Naive thymus-derived CD8-positive, alpha-beta T cell (primary cell): ENCODE results near the gene S100A1. TPM values are rescaled to one million over a fixed set of nuclear protein-coding genes. Genes with fewer than 3 reads are reported as not detected.
"Not testable (repeated sequence)": the region's sequence is repeated elsewhere in the genome, so short reads cannot be mapped to it uniquely, and the experiment has no call there.

Experiments
- ATAC-seq, 2 donors: fragments of 150-1000 bp; cut with Tn5 transposase in 1 of 2; sonication (Bioruptor Pico), chemical (Tn5 transposase) in 1 of 2; 1 replicate in 1 of 2; 2 replicates in 1 of 2; pipeline ENCODE4 v1.10.0; 2021; ENCODE audit warnings: mild to moderate bottlenecking in 2 of 2, moderate library complexity in 2 of 2
- POLR2A ChIA-PET: fragments of 350-600 bp; sonication (Branson Sonifier 250); formaldehyde crosslinking; loops from one replicate; lab custom pipeline; 2021; ENCODE audit warnings: antibody characterized with exemption; lab: Charles Lee
- DNase-seq, 10 donors: peaks; one replicate each; pipeline versions ENCODE4 v3.0.0 to v3.0.0-alpha.2; 2020 to 2022
- H3K27ac Mint-ChIP-seq, 10 donors: one replicate each; pipeline ENCODE4 v1.8.0; 2020 to 2022; ENCODE audit warnings: mild to moderate bottlenecking in 10 of 10, mixed read lengths in 10 of 10, moderate library complexity in 4 of 10, inconsistent platforms in 1 of 10
- H3K27me3 Mint-ChIP-seq, 5 donors: one replicate each; pipeline ENCODE4 v1.8.0; 2021 to 2022; ENCODE audit warnings: mixed read lengths in 5 of 5
- H3K36me3 Mint-ChIP-seq, 3 donors: one replicate each; pipeline ENCODE4 v1.8.0; 2020 to 2022; ENCODE audit warnings: mixed read lengths in 3 of 3, mild to moderate bottlenecking in 2 of 3, inconsistent platforms in 1 of 3
- H3K4me1 Mint-ChIP-seq, 4 donors: one replicate each; pipeline ENCODE4 v1.8.0; 2021 to 2022; ENCODE audit warnings: mixed read lengths in 4 of 4
- H3K4me3 Mint-ChIP-seq, 10 donors: one replicate each; pipeline ENCODE4 v1.8.0; 2020 to 2022; ENCODE audit warnings: mild to moderate bottlenecking in 10 of 10, mixed read lengths in 10 of 10, moderate library complexity in 6 of 10, inconsistent platforms in 1 of 10
- H3K9me3 Mint-ChIP-seq, 9 donors: one replicate each; pipeline ENCODE4 v1.8.0; 2020 to 2022; ENCODE audit warnings: mixed read lengths in 9 of 9, mild to moderate bottlenecking in 3 of 9, inconsistent platforms in 1 of 9, moderate library complexity in 1 of 9
- polyA plus RNA-seq, 3 donors: library from polyadenylated mRNA; unstranded; fragments of 300-500 nt; fragmentation: Illumina TruSeq; gene quantifications; one replicate each; pipeline ENCODE4 v1.2.3, GENCODE V29; 2021
- total RNA-seq, 8 experiments: library from RNA in 2 of 8; stranded (reverse) in 2 of 8; gene quantifications; one replicate each; pipeline ENCODE4 v1.2.3 and lab custom pipeline; 2021 to 2026

Gene S100A1
- total and polyA plus RNA-seq, 5 experiments from 2014 or later: not detected

- peaks cover 10 to 80% (median 17%) of the 10 kb centered on the region in 3 donors for H3K36me3 Mint-ChIP-seq
- peaks cover 16 to 69% (median 61%) of the 10 kb centered on the region in 4 donors for H3K4me1 Mint-ChIP-seq
- POLR2A ChIA-PET: interaction anchor here (0.9 to 3.9 kb wide), 4 partner anchors 9 to 352 kb away, joined by 3 to 26 read pairs (median 6); partner anchors contain the start of gene RPS27
- DNase-seq (no peak), ATAC-seq (no peak)
- no peaks in the 10 kb centered on the region for H3K9me3 Mint-ChIP-seq
- no peak overlapping the region for H3K4me3 Mint-ChIP-seq
- peak overlapping the region in 1 of 10 donors; percentile 37 for H3K27ac Mint-ChIP-seq
- no peaks in the 10 kb centered on the region for H3K27me3 Mint-ChIP-seq
Observed at GRCh38 chr1:153638261-153638660, 10.0 kb downstream of the S100A1 start.

GRCh38 chr1:153639280-153639679 lies 11.0 kb downstream of the S100A1 start:
- Mint-ChIP-seq H3K36me3 (peaks cover 19 to 89% (median 24%) of the 10 kb centered on the region in 3 donors), H3K9me3 (no peaks in the 10 kb centered on the region), H3K4me1 (peaks cover 20 to 72% (median 62%) of the 10 kb centered on the region in 4 donors), H3K4me3 (no peak overlapping the region), H3K27me3 (no peaks in the 10 kb centered on the region), H3K27ac (peak overlapping the region in 1 of 10 donors; percentile 29)
- ATAC-seq (no peak), DNase-seq (no peak)
- POLR2A ChIA-PET: interaction anchor here (3.9 kb wide), 1 partner anchor 10 kb away, joined by 26 read pairs; no protein-coding TSS in a partner anchor

GRCh38 chr1:153640213-153640612 lies 12.0 kb downstream of the S100A1 start:
- not testable (repeated sequence) for H3K27me3 Mint-ChIP-seq, ATAC-seq, H3K9me3 Mint-ChIP-seq, DNase-seq, H3K4me3 Mint-ChIP-seq
- POLR2A ChIA-PET: interaction anchor here (0.7 to 3.9 kb wide), 2 partner anchors 9 to 1151 kb away, joined by 4 to 26 read pairs; no protein-coding TSS in a partner anchor
- peaks cover 22 to 93% (median 29%) of the 10 kb centered on the region in 3 donors for H3K36me3 Mint-ChIP-seq
- peak overlapping the region in 2 of 10 donors; percentile 82 for H3K27ac Mint-ChIP-seq
- H3K4me1 Mint-ChIP-seq: peaks cover 17 to 75% (median 68%) of the 10 kb centered on the region in 4 donors

- POLR2A ChIA-PET: interaction anchor here (3.9 kb wide), 1 partner anchor 9 kb away, joined by 26 read pairs; no protein-coding TSS in a partner anchor
- H3K27me3 Mint-ChIP-seq: no peaks in the 10 kb centered on the region
- ATAC-seq (no peak), DNase-seq (no peak)
- peak overlapping the region in 1 of 10 donors; percentile 0 for H3K4me3 Mint-ChIP-seq
- H3K4me1 Mint-ChIP-seq: peaks cover 23 to 76% (median 73%) of the 10 kb centered on the region in 4 donors
- no peaks in the 10 kb centered on the region for H3K9me3 Mint-ChIP-seq
- H3K27ac Mint-ChIP-seq: peak overlapping the region in 5 of 10 donors; percentile 17 to 69 (median 33)
- H3K36me3 Mint-ChIP-seq: peaks cover 28 to 95% (median 33%) of the 10 kb centered on the region in 3 donors
Observed at GRCh38 chr1:153640861-153641260, 12.6 kb downstream of the S100A1 start.

- Mint-ChIP-seq H3K27ac (peak overlapping the region in 5 of 10 donors; percentile 37 to 86 (median 66)), H3K27me3 (no peaks in the 10 kb centered on the region), H3K36me3 (peaks cover 26 to 95% (median 34%) of the 10 kb centered on the region in 3 donors), H3K4me3 (peak overlapping the region in 2 of 10 donors; percentile 13 to 14), H3K9me3 (no peaks in the 10 kb centered on the region), H3K4me1 (peaks cover 25 to 76% (median 76%) of the 10 kb centered on the region in 4 donors)
- DNase-seq (no peak), ATAC-seq (no peak)
- POLR2A ChIA-PET: no interaction called here
Observed at GRCh38 chr1:153642161-153642560, 13.9 kb downstream of the S100A1 start.

GRCh38 chr1:153643100-153643499 lies 14.9 kb downstream of the S100A1 start:
- Mint-ChIP-seq H3K27me3 (no peaks in the 10 kb centered on the region), H3K4me1 (peaks cover 30 to 80% (median 79%) of the 10 kb centered on the region in 4 donors), H3K27ac (peak overlapping the region in 9 of 10 donors; percentile 0 to 86 (median 47)), H3K36me3 (peaks cover 20 to 90% (median 32%) of the 10 kb centered on the region in 3 donors), H3K4me3 (no peak overlapping the region), H3K9me3 (no peaks in the 10 kb centered on the region)
- DNase-seq: no peak
- POLR2A ChIA-PET: interaction anchor here (0.8 to 10.4 kb wide), 3 partner anchors 9 to 16 kb away, joined by 3 to 85 read pairs (median 6); partner anchors contain the start of genes CHTOP and SNAPIN
- ATAC-seq: no peak

- Mint-ChIP-seq H3K27ac (peak overlapping the region in 9 of 10 donors; percentile 18 to 81 (median 50)), H3K36me3 (peaks cover 20 to 82% (median 32%) of the 10 kb centered on the region in 3 donors), H3K4me1 (peaks cover 32 to 83% (median 81%) of the 10 kb centered on the region in 4 donors), H3K27me3 (no peaks in the 10 kb centered on the region), H3K9me3 (no peaks in the 10 kb centered on the region), H3K4me3 (peak overlapping the region in 1 of 10 donors; percentile 15)
- no peak for DNase-seq
- no peak for ATAC-seq
- POLR2A ChIA-PET: interaction anchor here (0.6 to 10.4 kb wide), 5 partner anchors 8 to 107 kb away, joined by 3 to 85 read pairs (median 4); partner anchors contain the start of genes CHTOP and SNAPIN
Observed at GRCh38 chr1:153643816-153644215, 15.6 kb downstream of the S100A1 start.

- ATAC-seq (no peak), DNase-seq (no peak)
- H3K4me1 Mint-ChIP-seq: peaks cover 40 to 84% (median 82%) of the 10 kb centered on the region in 4 donors
- peak overlapping the region; percentile 67 to 94 (median 81) for H3K27ac Mint-ChIP-seq
- peak overlapping the region in 6 of 10 donors; percentile 11 to 75 (median 32) for H3K4me3 Mint-ChIP-seq
- no peaks in the 10 kb centered on the region for H3K27me3 Mint-ChIP-seq
- POLR2A ChIA-PET: interaction anchor here (0.6 to 10.4 kb wide), 3 partner anchors 9 to 136 kb away, joined by 3 to 85 read pairs (median 7); partner anchors contain the start of gene CHTOP
- H3K9me3 Mint-ChIP-seq: no peaks in the 10 kb centered on the region
- H3K36me3 Mint-ChIP-seq: peaks cover 20 to 57% (median 27%) of the 10 kb centered on the region in 3 donors
Observed at GRCh38 chr1:153646672-153647345, 18.6 kb downstream of the S100A1 start.

GRCh38 chr1:153647346-153647714 lies 19.1 kb downstream of the S100A1 start:
- H3K4me3 Mint-ChIP-seq: peak overlapping the region in 6 of 10 donors; percentile 11 to 50 (median 26)
- H3K4me1 Mint-ChIP-seq: peaks cover 40 to 79% (median 77%) of the 10 kb centered on the region in 4 donors
- POLR2A ChIA-PET: interaction anchor here (0.6 to 10.4 kb wide), 4 partner anchors 9 to 136 kb away, joined by 3 to 85 read pairs (median 6); partner anchors contain the start of gene CHTOP
- peaks cover 20 to 51% (median 27%) of the 10 kb centered on the region in 3 donors for H3K36me3 Mint-ChIP-seq
- no peak for ATAC-seq
- no peaks in the 10 kb centered on the region for H3K9me3 Mint-ChIP-seq
- DNase-seq: no peak
- peak overlapping the region; percentile 67 to 94 (median 81) for H3K27ac Mint-ChIP-seq
- no peaks in the 10 kb centered on the region for H3K27me3 Mint-ChIP-seq

GRCh38 chr1:153648000-153648643 lies 19.9 kb downstream of the S100A1 start:
- Mint-ChIP-seq H3K27ac (peak overlapping the region in 9 of 10 donors; percentile 68 to 97 (median 90)), H3K27me3 (no peaks in the 10 kb centered on the region), H3K36me3 (peaks cover 20 to 43% (median 23%) of the 10 kb centered on the region in 3 donors), H3K4me1 (peaks cover 39 to 74% (median 72%) of the 10 kb centered on the region in 4 donors), H3K9me3 (no peaks in the 10 kb centered on the region), H3K4me3 (peak overlapping the region in 5 of 10 donors; percentile 20 to 53 (median 50))
- POLR2A ChIA-PET: interaction anchor here (0.9 to 10.4 kb wide), 6 partner anchors 9 to 116 kb away, joined by 3 to 85 read pairs (median 7); partner anchors contain the start of genes CHTOP and INTS3
- ATAC-seq (no peak), DNase-seq (no peak)

- ATAC-seq (peak; percentile 90 to 97), DNase-seq (peak in 8 of 10 donors; percentile 13 to 75 (median 48))
- H3K36me3 Mint-ChIP-seq: peaks cover 11 to 32% (median 16%) of the 10 kb centered on the region in 3 donors
- H3K4me1 Mint-ChIP-seq: peaks cover 32 to 63% (median 61%) of the 10 kb centered on the region in 4 donors
- no peaks in the 10 kb centered on the region for H3K27me3 Mint-ChIP-seq
- no peaks in the 10 kb centered on the region for H3K9me3 Mint-ChIP-seq
- POLR2A ChIA-PET: interaction anchor here (0.5 to 10.4 kb wide), 10 partner anchors 10 to 112 kb away, joined by 3 to 85 read pairs (median 6); partner anchors contain the start of genes CHTOP, ILF2, INTS3 and NPR1
- peak overlapping the region; percentile 61 to 91 (median 83) for H3K4me3 Mint-ChIP-seq
- peak overlapping the region; percentile 71 to 97 (median 94) for H3K27ac Mint-ChIP-seq
Observed at GRCh38 chr1:153649137-153649862, 21.1 kb downstream of the S100A1 start.
